ENCODE measurements around the gene VN1R4. TPM values are rescaled to one million over a fixed set of nuclear protein-coding genes. Genes with fewer than 3 reads are reported as not detected.
"Not testable (repeated sequence)": the region's sequence is repeated elsewhere in the genome, so short reads cannot be mapped to it uniquely, and the experiment has no call there.

The VN1R4 gene
- not detected for total RNA-seq
- long read RNA-seq, result 0 reads

- ATAC-seq; intact Hi-C loops (cut with DNase I); H3K27ac ChIP-seq; H3K4me1 ChIP-seq; H3K4me3 ChIP-seq; H3K36me3 ChIP-seq; DNase-seq; H3K9me3 ChIP-seq; H3K27me3 ChIP-seq: not testable (repeated sequence)
These were observed at the start of gene VN1R4 for GRCh38 chr19:53267623-53268022. VN1R4 (minus strand) TSS chr19:53267723; CDS start chr19:53267665, 58 bp downstream.

GRCh38 chr19:53311897-53312296, 44.4 kb upstream of the VN1R4 start:
- DNase-seq (no peak), ATAC-seq (no peak)
- intact Hi-C loops (cut with DNase I), result no loop called here
- Histone ChIP-seq H3K4me1 (no peaks in the 10 kb centered on the region), H3K27me3 (peaks cover 30% of the 10 kb centered on the region), H3K36me3 (no peaks in the 10 kb centered on the region), H3K4me3 (no peak overlapping the region), H3K9me3 (no peaks in the 10 kb centered on the region), H3K27ac (no peak overlapping the region)
- TF ChIP-seq CTCF (IDR thresholded peaks at IDR 0.05), result no peak

- Histone ChIP-seq H3K27me3 (peaks cover 38% of the 10 kb centered on the region), H3K36me3 (no peaks in the 10 kb centered on the region), H3K27ac (no peak overlapping the region), H3K4me3 (no peak overlapping the region), H3K9me3 (no peaks in the 10 kb centered on the region), H3K4me1 (no peaks in the 10 kb centered on the region)
- ATAC-seq (no peak), DNase-seq (no peak)
- intact Hi-C loops (cut with DNase I), result no loop called here
- no peak for TF ChIP-seq CTCF (IDR thresholded peaks at IDR 0.05)
These were observed 43.5 kb upstream of the VN1R4 start for GRCh38 chr19:53311044-53311443.

DNA sequence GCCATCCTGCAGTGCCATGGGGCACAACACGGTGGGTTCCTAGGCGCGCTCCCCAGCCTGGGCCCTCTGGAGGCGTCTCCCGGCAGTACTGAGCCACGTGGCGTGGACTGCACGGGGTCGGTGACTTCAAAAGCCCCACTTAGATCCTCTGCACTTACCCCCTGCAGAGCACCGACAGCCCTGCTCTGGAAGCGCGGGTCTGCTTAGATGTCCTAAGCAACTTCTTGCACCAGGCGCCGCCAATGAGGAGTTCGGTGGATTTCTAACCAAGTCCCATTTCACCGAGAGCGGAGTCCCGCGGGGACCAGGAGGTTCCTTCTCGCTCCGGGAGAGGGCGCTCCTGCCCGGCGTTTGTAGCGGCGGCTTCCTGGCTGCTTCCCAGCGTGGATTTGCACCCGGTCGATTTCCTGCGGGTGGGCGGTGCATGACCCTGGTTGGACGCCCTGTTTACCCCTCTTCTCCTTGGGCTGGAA, 40.9 kb upstream of the VN1R4 start:
- H3K36me3 ChIP-seq, result no peaks in the 10 kb centered on the region
- H3K27ac ChIP-seq, result no peak overlapping the region
- intact Hi-C loops (cut with DNase I), result no loop called here
- no peaks in the 10 kb centered on the region for H3K4me1 ChIP-seq
- H3K9me3 ChIP-seq, result no peaks in the 10 kb centered on the region
- TF ChIP-seq CTCF (IDR thresholded peaks at IDR 0.05), result peak; percentile 51
- ATAC-seq, result peak; percentile 61
- no peak overlapping the region for H3K4me3 ChIP-seq
- DNase-seq, result peak; percentile 70
- peaks cover 43% of the 10 kb centered on the region for H3K27me3 ChIP-seq

DNA sequence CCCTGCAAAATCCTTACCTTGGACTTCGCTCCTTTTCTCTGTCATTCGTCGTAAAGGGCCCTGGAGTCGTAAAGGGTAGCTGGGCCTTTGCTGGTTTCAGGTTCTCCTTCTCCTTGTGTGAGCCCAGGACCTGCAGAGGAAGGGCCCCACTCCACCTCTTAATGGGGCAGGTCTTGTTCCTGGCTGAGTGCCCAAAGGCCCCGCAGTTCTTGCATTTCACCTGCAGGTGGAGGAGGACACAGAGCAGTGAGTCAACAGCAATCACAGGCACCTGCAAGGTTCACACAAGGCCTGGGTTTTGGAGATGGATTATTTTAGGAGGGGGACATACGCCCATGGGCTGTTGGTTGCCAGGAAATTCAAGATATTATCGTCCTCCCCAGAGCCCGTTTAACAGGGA, 33.8 kb upstream of the VN1R4 start:
- H3K4me1 ChIP-seq; ATAC-seq; H3K27me3 ChIP-seq; intact Hi-C loops (cut with DNase I); H3K36me3 ChIP-seq; H3K9me3 ChIP-seq; DNase-seq; H3K27ac ChIP-seq; H3K4me3 ChIP-seq: not testable (repeated sequence)

GRCh38 chr19:53294786-53295441, 27.4 kb upstream of the VN1R4 start:
- no peak for TF ChIP-seq CTCF (IDR thresholded peaks at IDR 0.05)
- intact Hi-C loops (cut with DNase I), result no loop called here
- no peaks in the 10 kb centered on the region for H3K27me3 ChIP-seq
- H3K4me1 ChIP-seq, result no peaks in the 10 kb centered on the region
- peaks cover 15% of the 10 kb centered on the region for H3K9me3 ChIP-seq
- no peak for ATAC-seq
- no peak overlapping the region for H3K27ac ChIP-seq
- no peaks in the 10 kb centered on the region for H3K36me3 ChIP-seq
- no peak overlapping the region for H3K4me3 ChIP-seq
- no peak for DNase-seq
